Adipose tissue (tissue), 3 donors: ENCODE data around the gene HNRNPR. TPM values are rescaled to one million over a fixed set of nuclear protein-coding genes. Genes with fewer than 3 reads are reported as not detected.

Experiments used
- H3K27ac ChIP-seq: one replicate; pipeline ENCODE4 v1.5.1; 2013; ENCODE audit warnings: low read depth, low read length
- WGBS, 3 donors: extraction: QIAGEN DNeasy Blood & Tissue Kit; methylation state at CpG; one replicate each; pipeline ENCODE4 v1.1.7; 2013; 5-methylcytosine and 5-hydroxymethylcytosine counted together
- polyA plus RNA-seq, 3 donors: library from polyadenylated mRNA; stranded (reverse); fragments of 200-250 nt; gene quantifications; one replicate each; pipeline ENCODE4 v1.2.3, GENCODE V29; 2013
- donor health status: healthy with polysubstance abuse.
- donor health status: Bipolar disorder and iron deficiency.
- donor health status: healthy.

The HNRNPR gene
- polyA plus RNA-seq, 3 donors = 26.2 to 101 (median 63.8) TPM

GRCh38 chr1:23370709-23371584 is 26.9 kb upstream of the HNRNPR start:
- WGBS, 3 donors = 33 to 39% (median 35%) methylated on average over 13 of the region's 13 CpGs
- peak overlapping the region; percentile 80 for H3K27ac ChIP-seq

DNA sequence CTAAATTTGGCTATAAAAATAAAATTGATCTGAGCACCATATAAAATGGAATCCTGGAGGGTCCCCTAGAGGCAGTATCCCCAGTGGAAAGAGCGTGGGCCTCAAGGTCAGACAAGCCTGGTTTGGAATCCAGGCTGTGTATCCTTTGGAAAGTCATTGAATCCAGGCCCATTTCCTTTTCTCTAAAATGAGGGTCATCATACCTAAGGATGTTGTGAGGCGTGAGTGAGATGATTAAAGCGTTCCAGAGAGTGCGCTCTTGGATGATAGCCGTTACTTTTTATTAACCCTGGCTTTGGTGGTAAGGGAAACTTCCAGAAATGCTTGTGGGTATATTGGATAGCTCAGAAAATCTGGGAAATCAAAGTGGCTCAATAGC is 26.2 kb upstream of the HNRNPR start:
- WGBS, 3 donors = 29 to 51% (median 41%) methylated on average over 5 of the region's 5 CpGs
- peak overlapping the region; percentile 80 for H3K27ac ChIP-seq

- WGBS, 3 donors = 0 to 1% (median 0%) methylated on average over 29 of the region's 29 CpGs
- H3K27ac ChIP-seq = peak within 1 kb of the TSS; percentile 80
Observed at GRCh38 chr1:23369335-23370013, 25.4 kb upstream of the HNRNPR start, which contains the start of gene ZNF436. TSS of gene ZNF436 (minus strand) at chr1:23369836. CDS start at chr1:23368005, 1,831 bp downstream.

DNA sequence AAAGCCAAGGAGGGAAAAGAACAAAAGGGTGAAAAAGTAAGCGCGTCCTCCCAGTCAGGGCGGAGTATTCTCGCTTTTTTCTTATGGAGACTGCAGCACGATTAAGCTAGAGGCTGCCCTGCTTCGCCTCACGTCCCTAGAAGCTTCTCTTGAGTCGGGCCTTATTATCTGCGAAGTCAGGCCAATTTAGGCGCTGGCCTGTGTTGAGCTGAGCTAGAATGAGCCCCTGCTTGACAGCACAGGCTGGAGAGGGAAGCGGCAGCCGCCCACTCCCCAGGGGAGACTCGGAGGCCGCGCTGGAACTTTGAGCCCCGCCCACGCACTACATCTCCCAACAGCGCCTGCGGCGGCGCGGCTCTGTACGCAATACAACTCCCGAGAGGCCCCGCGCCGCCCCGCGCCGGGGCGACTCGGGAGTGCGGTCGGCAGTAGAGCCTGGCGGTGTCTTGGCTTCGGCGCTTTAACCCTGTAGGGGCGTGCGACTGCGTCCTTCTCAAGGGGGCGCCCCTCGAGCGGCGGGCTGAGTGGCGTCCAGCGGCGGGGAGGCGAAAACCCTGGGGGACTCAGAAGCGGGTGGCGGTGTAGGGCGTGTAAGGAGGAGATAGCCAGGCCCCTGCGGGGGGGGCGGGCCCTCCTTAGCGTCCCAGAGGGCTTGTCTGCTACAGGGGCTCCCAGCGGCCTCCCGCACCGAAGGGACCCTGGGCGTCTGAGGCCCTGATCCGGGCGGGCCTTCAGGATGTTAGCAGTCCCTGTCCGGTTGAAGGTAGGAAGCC is 24.7 kb upstream of the HNRNPR start:
- H3K27ac ChIP-seq = peak overlapping the region; percentile 57
- WGBS, 3 donors = 0 to 1% (median 0%) methylated on average over 60 to 61 of the region's 61 CpGs

GRCh38 chr1:23367791-23368561 is 23.9 kb upstream of the HNRNPR start:
- WGBS, 3 donors = 1 to 4% (median 3%) methylated on average over 39 to 41 of the region's 41 CpGs

GRCh38 chr1:23367451-23367790 is 23.3 kb upstream of the HNRNPR start:
- WGBS, 3 donors = 27 to 69% (median 64%) methylated on average over 9 of the region's 9 CpGs

More at GRCh38 chr1:23367791-23368561, 23.9 kb upstream of the HNRNPR start:
- H3K27ac ChIP-seq = peak overlapping the region; percentile 57

DNA sequence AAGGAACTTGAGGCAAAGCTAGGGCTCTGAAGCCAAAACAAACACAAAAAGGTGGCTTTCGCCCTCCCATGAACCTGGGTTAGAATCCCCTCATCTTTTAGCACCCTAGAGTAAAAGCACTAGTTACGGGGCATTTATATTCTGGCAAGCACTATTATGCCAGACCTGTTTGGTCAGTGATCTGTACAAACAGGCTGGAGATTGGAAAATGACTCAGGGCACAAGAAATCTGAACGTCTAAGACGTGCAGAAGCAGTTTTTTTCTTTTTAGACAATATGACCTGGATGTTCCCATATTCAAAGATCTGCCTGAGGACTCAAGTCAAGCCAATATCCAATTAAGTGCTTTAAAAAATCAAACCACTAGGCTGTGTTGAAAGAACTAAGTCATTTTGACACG is 22.5 kb upstream of the HNRNPR start:
- 39 to 84% (median 82%) methylated on average over 5 of the region's 5 CpGs for WGBS, 3 donors
- no peak overlapping the region for H3K27ac ChIP-seq

More at GRCh38 chr1:23367451-23367790, 23.3 kb upstream of the HNRNPR start:
- peak overlapping the region; percentile 2 for H3K27ac ChIP-seq

- WGBS, 3 donors = 74 to 95% (median 88%) methylated on average over 2 of the region's 2 CpGs
- no peak overlapping the region for H3K27ac ChIP-seq
Observed at GRCh38 chr1:23366146-23366545, 22.1 kb upstream of the HNRNPR start.

DNA sequence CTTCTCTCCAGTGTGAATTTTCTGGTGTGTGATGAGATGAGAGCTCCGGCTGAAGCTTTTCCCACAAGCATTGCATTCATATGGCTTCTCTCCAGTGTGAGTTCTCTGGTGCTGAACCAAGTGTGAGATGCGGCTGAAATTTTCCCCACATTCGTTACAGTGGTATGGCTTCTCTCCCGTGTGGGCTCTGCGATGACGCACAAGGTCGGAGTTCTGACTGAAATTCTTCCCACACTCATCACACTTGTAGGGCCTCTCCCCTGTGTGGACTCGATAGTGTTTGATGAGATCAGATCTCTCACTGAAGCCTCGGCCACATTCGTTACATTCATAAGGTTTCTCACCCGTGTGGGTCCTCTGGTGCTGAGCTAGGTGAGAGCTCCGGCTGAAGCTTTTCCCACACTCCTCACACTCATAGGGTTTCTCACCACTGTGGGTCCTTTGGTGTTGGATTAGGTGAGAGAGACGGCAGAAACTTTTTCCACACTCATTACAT is 18.2 kb upstream of the HNRNPR start:
- 96 to 98% (median 98%) methylated on average over 13 of the region's 13 CpGs for WGBS, 3 donors
- no peak overlapping the region for H3K27ac ChIP-seq

DNA sequence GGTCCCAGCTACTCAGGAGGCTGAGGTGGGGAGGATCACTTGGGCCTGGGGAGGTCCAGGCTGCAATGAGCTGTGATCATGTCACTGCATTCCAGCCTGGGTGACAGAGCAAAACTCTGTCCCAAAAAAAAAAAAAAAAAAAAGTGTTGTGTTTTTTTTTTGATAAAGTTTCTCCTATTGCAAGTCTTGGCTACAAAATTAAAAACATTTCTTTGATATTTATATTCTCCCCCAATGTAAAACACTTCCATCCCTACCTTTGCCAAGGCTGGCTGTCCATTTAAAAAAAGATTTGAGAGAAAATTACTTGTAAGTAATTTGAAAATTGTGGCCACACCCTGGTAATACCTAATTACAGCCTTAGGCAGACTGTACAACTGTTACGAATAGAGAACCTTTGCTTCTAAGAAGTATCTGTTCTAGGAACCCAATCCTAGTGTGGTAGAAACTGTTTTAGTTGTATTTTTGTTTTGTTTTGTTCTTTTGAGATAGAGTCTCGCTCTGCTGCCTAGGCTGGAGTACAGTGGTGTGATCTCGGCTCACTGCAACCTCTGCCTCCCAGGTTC is 14.3 kb upstream of the HNRNPR start:
- WGBS, 3 donors = 94 to 99% (median 97%) methylated on average over 3 of the region's 3 CpGs

DNA sequence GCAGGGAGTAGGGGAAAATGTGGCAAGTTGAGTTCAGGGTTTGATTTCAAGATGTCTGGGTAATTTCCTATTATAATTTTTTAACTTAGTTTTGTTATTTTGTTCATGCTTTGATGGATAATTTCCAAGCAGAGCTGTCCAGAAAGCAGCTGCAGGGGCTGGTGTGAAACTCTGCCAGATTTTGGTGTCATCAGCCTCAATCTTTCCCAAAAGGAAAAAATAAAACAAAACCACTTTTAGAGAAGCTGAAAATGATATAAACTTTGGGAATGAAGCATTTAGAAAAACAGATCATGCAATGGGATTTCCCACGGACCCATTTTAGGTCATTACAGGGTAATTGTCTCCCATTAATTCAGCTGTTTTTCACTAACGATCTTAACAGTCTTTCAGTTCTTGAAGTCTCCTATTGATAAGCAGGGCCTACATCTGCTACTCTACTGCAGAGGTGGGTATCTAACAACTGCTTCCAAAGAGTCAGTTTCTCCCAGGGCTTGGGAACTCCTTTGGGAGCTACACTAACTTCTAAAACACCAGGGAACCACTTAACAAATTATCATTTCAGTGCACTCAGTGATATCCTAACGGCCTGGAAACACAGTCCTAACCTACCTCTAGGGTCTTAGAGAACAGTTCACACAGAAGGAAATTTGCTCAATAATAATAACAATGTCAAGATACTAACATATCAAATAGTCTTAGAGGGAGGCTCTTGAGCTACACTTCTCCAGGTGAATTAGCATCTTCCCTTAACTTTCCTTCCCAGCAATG is 13.2 kb upstream of the HNRNPR start:
- H3K27ac ChIP-seq = no peak overlapping the region
- WGBS, 3 donors = 49 to 60% (median 50%) methylated on average over 3 of the region's 3 CpGs

More for the DNA sequence above, 14.3 kb upstream of the HNRNPR start:
- H3K27ac ChIP-seq = no peak overlapping the region

GRCh38 chr1:23356471-23357137 is 12.5 kb upstream of the HNRNPR start:
- 88 to 91% (median 90%) methylated on average over 8 of the region's 8 CpGs for WGBS, 3 donors
- no peak overlapping the region for H3K27ac ChIP-seq

DNA sequence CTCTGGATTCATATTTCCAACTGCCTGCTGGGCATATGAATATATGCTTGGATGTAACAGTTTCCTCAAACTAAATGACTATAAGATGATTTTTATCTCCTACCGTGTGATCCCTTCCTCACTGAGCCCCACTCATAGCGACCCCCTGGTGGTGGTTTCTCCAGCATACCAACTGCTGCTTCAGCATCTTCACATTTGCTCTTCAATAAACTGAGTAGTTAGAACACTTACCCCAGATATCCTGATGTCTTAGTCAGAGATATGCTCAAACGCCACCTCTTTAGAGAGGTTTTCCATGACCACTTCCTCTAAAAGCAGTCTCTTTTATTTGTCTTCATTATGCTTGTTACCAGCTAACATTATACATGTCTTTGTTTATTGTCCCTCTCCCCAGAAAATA is 10.2 kb upstream of the HNRNPR start:
- 56 to 67% (median 58%) methylated on average over 3 of the region's 3 CpGs for WGBS, 3 donors
- H3K27ac ChIP-seq = no peak overlapping the region

- WGBS, 3 donors = 95 to 100% (median 96%) methylated on average over 1 of the region's 1 CpG
- no peak overlapping the region for H3K27ac ChIP-seq
Observed at GRCh38 chr1:23352096-23352695, 8.1 kb upstream of the HNRNPR start.

DNA sequence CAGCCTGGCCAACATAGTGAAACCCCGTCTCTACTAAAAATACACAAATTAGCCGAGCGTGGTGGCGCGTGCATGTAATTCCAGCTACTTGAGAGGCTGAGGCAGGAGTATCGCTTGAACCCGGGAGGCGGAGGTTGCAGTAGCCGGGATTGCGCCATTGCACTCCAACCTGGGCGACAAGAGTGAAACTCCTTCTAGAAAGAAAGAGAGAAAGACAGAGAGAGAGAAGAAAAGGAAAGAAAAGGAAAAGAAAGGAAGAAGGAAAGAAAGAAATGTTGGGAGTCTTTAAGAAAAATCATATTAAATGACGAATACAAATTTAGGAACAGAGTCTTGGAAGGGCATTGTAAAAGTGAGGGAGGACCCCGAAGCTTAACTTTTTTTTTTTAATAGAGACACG is 1.8 kb upstream of the HNRNPR start:
- 97 to 98% (median 97%) methylated on average over 14 of the region's 14 CpGs for WGBS, 3 donors

GRCh38 chr1:23344987-23345472 is 946 bp upstream of the HNRNPR start:
- 17 to 27% (median 22%) methylated on average over 8 of the region's 8 CpGs for WGBS, 3 donors
- H3K27ac ChIP-seq = peak overlapping the region; percentile 90

More for the DNA sequence above, 1.8 kb upstream of the HNRNPR start:
- no peak overlapping the region for H3K27ac ChIP-seq
